HUES6 (cell line): Measurements from ENCODE around the gene KIF21B.

Experiments
- H3K27ac ChIP-seq: 2 replicates; pipeline ENCODE4 v1.7.0; 2013; ENCODE audit warnings: low read depth, mild to moderate bottlenecking, low read length, inconsistent platforms
- H3K27me3 ChIP-seq: 2 replicates; pipeline ENCODE4 v1.6.1; 2013; ENCODE audit warnings: low read length; ENCODE audit not compliant: control insufficient read depth, insufficient read depth
- H3K36me3 ChIP-seq: 2 replicates; pipeline ENCODE4 v1.6.1; 2013; ENCODE audit warnings: low read length; ENCODE audit not compliant: control insufficient read depth, insufficient read depth
- H3K4me1 ChIP-seq: 2 replicates; pipeline ENCODE4 v1.6.1; 2013; ENCODE audit warnings: low read length; ENCODE audit not compliant: control insufficient read depth, insufficient read depth
- H3K4me3 ChIP-seq: 2 replicates; pipeline ENCODE4 v1.5.1; 2013; ENCODE audit warnings: low read depth, low read length
- H3K9ac ChIP-seq: one replicate; pipeline ENCODE4 v1.6.1; 2013; ENCODE audit warnings: mild to moderate bottlenecking, low read length
- H3K9me3 ChIP-seq: 2 replicates; pipeline ENCODE4 v1.6.1; 2013; ENCODE audit warnings: low read depth, low read length; ENCODE audit not compliant: control insufficient read depth, insufficient read depth

The KIF21B gene

GRCh38 chr1:200990114-200990513 is 33.4 kb downstream of the KIF21B start:
- H3K4me1 ChIP-seq: no peaks in the 10 kb centered on the region

GRCh38 chr1:200989337-200989736 is 34.2 kb downstream of the KIF21B start:
- peaks cover 49% of the 10 kb centered on the region for H3K36me3 ChIP-seq
- no peak overlapping the region for H3K9ac ChIP-seq
- H3K4me3 ChIP-seq: no peak overlapping the region
- H3K27ac ChIP-seq: no peak overlapping the region
- H3K9me3 ChIP-seq: no peaks in the 10 kb centered on the region
- no peaks in the 10 kb centered on the region for H3K27me3 ChIP-seq
- H3K4me1 ChIP-seq: no peaks in the 10 kb centered on the region

More at GRCh38 chr1:200990114-200990513, 33.4 kb downstream of the KIF21B start:
- Histone ChIP-seq H3K4me3 (no peak overlapping the region), H3K27ac (no peak overlapping the region), H3K9me3 (no peaks in the 10 kb centered on the region), H3K9ac (no peak overlapping the region), H3K27me3 (no peaks in the 10 kb centered on the region), H3K36me3 (peaks cover 44% of the 10 kb centered on the region)

GRCh38 chr1:200988693-200989092 is 34.8 kb downstream of the KIF21B start:
- Histone ChIP-seq H3K27ac (no peak overlapping the region), H3K4me3 (no peak overlapping the region), H3K9me3 (no peaks in the 10 kb centered on the region), H3K4me1 (no peaks in the 10 kb centered on the region), H3K36me3 (peaks cover 51% of the 10 kb centered on the region), H3K27me3 (no peaks in the 10 kb centered on the region), H3K9ac (no peak overlapping the region)

GRCh38 chr1:200985481-200985880 is 38.0 kb downstream of the KIF21B start:
- Histone ChIP-seq H3K9ac (no peak overlapping the region), H3K4me3 (no peak overlapping the region), H3K4me1 (no peaks in the 10 kb centered on the region), H3K9me3 (peaks cover 5% of the 10 kb centered on the region), H3K36me3 (peaks cover 49% of the 10 kb centered on the region), H3K27ac (no peak overlapping the region), H3K27me3 (no peaks in the 10 kb centered on the region)

- Histone ChIP-seq H3K9me3 (peaks cover 14% of the 10 kb centered on the region), H3K27ac (no peak overlapping the region), H3K9ac (no peak overlapping the region), H3K4me1 (no peaks in the 10 kb centered on the region), H3K4me3 (no peak overlapping the region), H3K27me3 (no peaks in the 10 kb centered on the region), H3K36me3 (peaks cover 47% of the 10 kb centered on the region)
Measured at GRCh38 chr1:200983035-200983561, 40.4 kb downstream of the KIF21B start.

GRCh38 chr1:200982071-200982945 is 41.2 kb downstream of the KIF21B start:
- Histone ChIP-seq H3K27ac (no peak overlapping the region), H3K9me3 (peaks cover 14% of the 10 kb centered on the region), H3K4me3 (no peak overlapping the region), H3K27me3 (no peaks in the 10 kb centered on the region), H3K36me3 (peaks cover 42% of the 10 kb centered on the region), H3K9ac (no peak overlapping the region), H3K4me1 (no peaks in the 10 kb centered on the region)

- no peak overlapping the region for H3K4me3 ChIP-seq
- no peaks in the 10 kb centered on the region for H3K27me3 ChIP-seq
- no peaks in the 10 kb centered on the region for H3K4me1 ChIP-seq
- peaks cover 14% of the 10 kb centered on the region for H3K9me3 ChIP-seq
- H3K36me3 ChIP-seq: peaks cover 40% of the 10 kb centered on the region
- no peak overlapping the region for H3K9ac ChIP-seq
- H3K27ac ChIP-seq: no peak overlapping the region
Measured at GRCh38 chr1:200981278-200981677, 42.2 kb downstream of the KIF21B start.

- no peaks in the 10 kb centered on the region for H3K27me3 ChIP-seq
- H3K27ac ChIP-seq: no peak overlapping the region
- H3K4me1 ChIP-seq: no peaks in the 10 kb centered on the region
- H3K4me3 ChIP-seq: no peak overlapping the region
- no peak overlapping the region for H3K9ac ChIP-seq
- H3K36me3 ChIP-seq: peaks cover 39% of the 10 kb centered on the region
- peaks cover 14% of the 10 kb centered on the region for H3K9me3 ChIP-seq
Measured at GRCh38 chr1:200980873-200981272, 42.6 kb downstream of the KIF21B start.

- no peak overlapping the region for H3K4me3 ChIP-seq
- peaks cover 14% of the 10 kb centered on the region for H3K9me3 ChIP-seq
- H3K36me3 ChIP-seq: peaks cover 42% of the 10 kb centered on the region
- no peaks in the 10 kb centered on the region for H3K4me1 ChIP-seq
- no peaks in the 10 kb centered on the region for H3K27me3 ChIP-seq
- no peak overlapping the region for H3K27ac ChIP-seq
- no peak overlapping the region for H3K9ac ChIP-seq
Measured at GRCh38 chr1:200980452-200980772, 43.1 kb downstream of the KIF21B start.

GRCh38 chr1:200979574-200980451 is 43.7 kb downstream of the KIF21B start:
- Histone ChIP-seq H3K9ac (no peak overlapping the region), H3K27me3 (no peaks in the 10 kb centered on the region), H3K27ac (no peak overlapping the region), H3K36me3 (peaks cover 42% of the 10 kb centered on the region), H3K9me3 (peaks cover 14% of the 10 kb centered on the region), H3K4me3 (no peak overlapping the region), H3K4me1 (no peaks in the 10 kb centered on the region)
